Keratinocyte (primary cell): ENCODE data around the gene PITX1. TPM values are rescaled to one million over a fixed set of nuclear protein-coding genes. Genes with fewer than 3 reads are reported as not detected.

Source experiments
- DNase-seq: peaks from one replicate; pipeline ENCODE4 v3.0.0-alpha.2; 2011; ENCODE audit warnings: low read depth, missing footprints, low spot score
- FAIRE-seq: peaks from 2 replicates; lab custom pipeline; 2011; peaks lifted over from hg19 to GRCh38; lab: Jason Lieb, UNC
- H2AFZ ChIP-seq: 2 replicates; pipeline ENCODE4 v1.6.0; 2012; ENCODE audit warnings: low read length, control low read depth, inconsistent platforms; ENCODE audit not compliant: control insufficient read depth
- H3K27ac ChIP-seq: 2 replicates; pipeline ENCODE4 v1.5.1; 2011; ENCODE audit warnings: low read length; ENCODE audit not compliant: control insufficient read depth, insufficient read depth
- H3K27me3 ChIP-seq: 3 replicates; pipeline ENCODE4 v1.6.0; 2011; ENCODE audit warnings: low read length; ENCODE audit not compliant: control insufficient read depth, insufficient read depth; ENCODE audit errors: extremely low read depth
- H3K36me3 ChIP-seq, 2 experiments: 2 replicates in 1 of 2; 3 replicates in 1 of 2; pipeline ENCODE4 v1.5.1; 2011; ENCODE audit warnings: low read length in 2 of 2, mild to moderate bottlenecking in 1 of 2; ENCODE audit not compliant: control insufficient read depth in 2 of 2, insufficient read depth in 2 of 2; ENCODE audit errors: extremely low read depth in 1 of 2
- H3K4me1 ChIP-seq: 3 replicates; pipeline ENCODE4 v1.5.1; 2011; ENCODE audit warnings: low read length; ENCODE audit not compliant: control insufficient read depth, insufficient read depth; ENCODE audit errors: extremely low read depth
- H3K4me2 ChIP-seq: 3 replicates; pipeline ENCODE4 v1.6.0; 2011; ENCODE audit warnings: low read depth, low read length; ENCODE audit not compliant: control insufficient read depth, insufficient read depth; ENCODE audit errors: extremely low read depth
- H3K4me3 ChIP-seq, 3 experiments: fragments of 200-600 bp in 1 of 3; sonication (generic) in 1 of 3; 2 replicates in 2 of 3; 3 replicates in 1 of 3; pipeline ENCODE4 v1.5.1; 2011 to 2016; ENCODE audit warnings: low read length in 3 of 3, mild to moderate bottlenecking in 3 of 3, control low read depth in 2 of 3, inconsistent platforms in 1 of 3, low read depth in 1 of 3, mixed read lengths in 1 of 3, mixed run types in 1 of 3, moderate library complexity in 1 of 3; ENCODE audit not compliant: control insufficient read depth in 2 of 3, insufficient read depth in 2 of 3; ENCODE audit errors: extremely low read depth in 1 of 3
- H3K79me2 ChIP-seq: 2 replicates; pipeline ENCODE4 v1.6.0; 2012; ENCODE audit warnings: low read length; ENCODE audit not compliant: control insufficient read depth, insufficient read depth
- H3K9ac ChIP-seq: 3 replicates; pipeline ENCODE4 v1.6.0; 2011; ENCODE audit warnings: low read length; ENCODE audit not compliant: control insufficient read depth, insufficient read depth; ENCODE audit errors: extremely low read depth
- H3K9me1 ChIP-seq: 3 replicates; pipeline ENCODE4 v1.6.0; 2011; ENCODE audit warnings: low read length; ENCODE audit not compliant: control insufficient read depth, insufficient read depth; ENCODE audit errors: extremely low read depth
- H3K9me3 ChIP-seq: 2 replicates; pipeline ENCODE4 v1.5.1; 2012; ENCODE audit warnings: low read depth, low read length; ENCODE audit not compliant: control insufficient read depth
- H4K20me1 ChIP-seq: 3 replicates; pipeline ENCODE4 v1.6.0; 2011; ENCODE audit warnings: low read length; ENCODE audit not compliant: control insufficient read depth, insufficient read depth; ENCODE audit errors: extremely low read depth
- CTCF ChIP-seq, 3 experiments: IDR thresholded peaks in 1 of 3; conservative IDR thresholded peaks in 1 of 3; optimal IDR thresholded peaks in 1 of 3; 2 replicates in 2 of 3; 3 replicates in 1 of 3; pipeline versions ENCODE3 to v1.5.1; 2011; ENCODE audit warnings: low read length in 3 of 3, mild to moderate bottlenecking in 3 of 3, moderate library complexity in 2 of 3, control low read depth in 1 of 3, inconsistent platforms in 1 of 3; ENCODE audit not compliant: insufficient read depth in 2 of 3; ENCODE audit errors: extremely low read depth in 1 of 3
- EZH2 ChIP-seq: IDR thresholded peaks from one replicate; pipeline ENCODE4 v1.6.1; 2012; ENCODE audit warnings: inconsistent platforms, mild to moderate bottlenecking, low read length, moderate library complexity
- dilution Hi-C: fragments of 300-500 bp; cut with MboI; formaldehyde crosslinking; loops from one replicate; pipeline ENCODE4 v1.7.0; 2020; ENCODE audit warnings: low sequenced_read_pairs; ENCODE audit not compliant: extremely low pct_ligation_motif_present
- polyA plus RNA-seq, 5 experiments: library from polyadenylated mRNA; depleted of rRNA in 3 of 5; stranded (reverse) in 3 of 5; stranded (forward) in 1 of 5; unstranded in 1 of 5; fragments of >200 nt; gene quantifications; 1 replicate in 1 of 5; 2 replicates in 3 of 5; 3 replicates in 1 of 5; pipeline versions ENCODE4 v1.2.1 to v1.2.3, GENCODE V29; 2011 to 2012; ENCODE audit warnings: missing spikeins in 2 of 5, low read depth in 1 of 5, low replicate concordance in 1 of 5

PITX1 gene
- polyA plus RNA-seq, 1 donor (not counting 4 experiments of a cell fraction or from before 2014, with no cell fraction given): 0.73 TPM

DNA sequence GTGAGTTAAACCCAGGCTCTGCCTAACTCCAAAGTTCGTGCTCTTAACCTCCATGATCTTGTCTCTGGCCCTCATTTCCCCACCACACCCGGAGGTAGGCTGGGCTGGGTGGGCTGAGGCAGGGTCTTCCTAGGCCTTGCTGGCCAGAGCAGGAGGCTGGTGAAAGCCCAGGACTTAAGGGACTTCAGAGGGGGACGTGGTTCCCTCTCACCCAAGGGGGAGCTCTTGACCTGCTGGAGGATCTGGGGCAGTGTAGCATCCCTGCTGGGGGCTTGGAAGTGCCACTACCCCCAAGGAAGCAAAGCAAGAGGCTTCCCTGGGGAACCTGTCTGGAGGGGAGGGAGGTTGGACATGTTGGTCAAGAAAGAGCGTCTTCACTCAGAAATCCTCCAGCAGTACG lies 14.7 kb downstream of the PITX1 start:
- Histone ChIP-seq H3K9me1 (no peaks in the 10 kb centered on the region), H2AFZ (no peak overlapping the region), H3K27ac (no peak overlapping the region), H4K20me1 (no peaks in the 10 kb centered on the region), H3K79me2 (no peaks in the 10 kb centered on the region), H3K9ac (no peak overlapping the region), H3K27me3 (peaks cover 3% of the 10 kb centered on the region), H3K9me3 (no peaks in the 10 kb centered on the region), H3K4me1 (no peaks in the 10 kb centered on the region), H3K36me3 (no peaks in the 10 kb centered on the region), H3K4me2 (no peak overlapping the region), H3K4me3 (no peak overlapping the region)
- no peak for DNase-seq
- no peak for TF ChIP-seq EZH2
- TF ChIP-seq CTCF (optimal IDR thresholded peaks at IDR 0.05 in 1 of 3, IDR thresholded peaks at IDR 0.05 in 1 of 3, conservative IDR thresholded peaks at IDR 0.05 in 1 of 3; ENCODE audit: extremely low read depth in 1 of 3, insufficient read depth in 2 of 3, low read length in 3 of 3): no peak
- no peak for FAIRE-seq
- dilution Hi-C loops: no loop called here

GRCh38 chr5:135018457-135018856 lies 15.6 kb downstream of the PITX1 start:
- dilution Hi-C loops: no loop called here
- no peak overlapping the region for H2AFZ ChIP-seq
- no peaks in the 10 kb centered on the region for H3K79me2 ChIP-seq
- H3K9ac ChIP-seq: no peak overlapping the region
- peaks cover 3% of the 10 kb centered on the region for H3K27me3 ChIP-seq
- no peaks in the 10 kb centered on the region for H3K36me3 ChIP-seq
- no peak overlapping the region for H3K4me3 ChIP-seq
- H3K9me3 ChIP-seq: no peaks in the 10 kb centered on the region
- no peaks in the 10 kb centered on the region for H4K20me1 ChIP-seq
- H3K9me1 ChIP-seq: no peaks in the 10 kb centered on the region
- no peak overlapping the region for H3K4me2 ChIP-seq
- TF ChIP-seq EZH2 (no peak), CTCF (optimal IDR thresholded peaks at IDR 0.05 in 1 of 3, IDR thresholded peaks at IDR 0.05 in 1 of 3, conservative IDR thresholded peaks at IDR 0.05 in 1 of 3; ENCODE audit: extremely low read depth in 1 of 3, insufficient read depth in 2 of 3, low read length in 3 of 3) (no peak)
- no peak for DNase-seq
- no peaks in the 10 kb centered on the region for H3K4me1 ChIP-seq
- FAIRE-seq: no peak
- H3K27ac ChIP-seq: no peak overlapping the region
